MM.1S (cell line): ENCODE data around the gene FANCC.

ENCODE experiments used
- CTCF ChIP-seq: fragments of 300-600 bp; sonication (generic); IDR thresholded peaks from 2 replicates; pipeline ENCODE4 v1.5.1; 2016; ENCODE audit warnings: antibody characterized with exemption, low read length, mixed read lengths
- EZH2phosphoT487 ChIP-seq: fragments of 300-600 bp; sonication (generic); IDR thresholded peaks from 2 replicates; pipeline ENCODE4 v1.6.1; 2018; ENCODE audit warnings: antibody characterized with exemption, low read length

DNA sequence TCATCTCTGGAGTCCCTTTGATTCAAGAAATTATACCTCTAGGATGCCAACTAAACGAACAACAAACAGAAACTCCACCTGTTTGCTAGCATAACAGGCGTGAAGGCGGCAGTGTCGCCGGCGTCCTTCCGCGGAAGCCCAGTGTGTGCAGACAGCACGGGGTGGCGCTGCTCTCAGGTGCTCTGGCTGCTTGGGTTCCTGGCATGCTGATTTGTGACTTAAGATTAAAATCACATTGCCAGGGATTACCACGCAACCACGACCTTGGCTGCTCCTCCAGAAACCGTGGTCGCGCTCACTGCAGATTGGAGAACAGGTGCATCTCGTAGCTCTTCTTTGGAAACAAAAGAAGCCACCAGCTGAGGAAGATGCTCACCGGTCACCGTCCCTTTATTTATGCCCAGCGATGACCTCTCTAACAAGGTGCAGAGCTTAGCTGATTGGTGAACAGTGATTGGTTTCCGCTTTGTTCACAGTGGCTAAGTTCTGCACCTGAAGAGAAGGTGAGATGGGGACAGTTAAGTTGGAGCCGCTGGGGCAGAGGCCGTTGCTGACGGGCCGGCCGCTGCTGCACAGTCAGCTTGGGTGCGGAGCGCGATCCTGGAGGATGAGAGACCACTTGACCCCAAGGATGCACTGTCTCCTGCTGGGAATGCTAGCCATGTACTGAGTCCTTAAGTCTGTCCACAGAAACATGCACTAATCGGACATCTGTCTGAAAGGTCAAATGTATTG lies 232.3 kb downstream of the FANCC start:
- TF ChIP-seq CTCF (no peak), EZH2phosphoT487 (no peak)
